ENCODE measurements around the gene RECQL. TPM values are rescaled to one million over a fixed set of nuclear protein-coding genes. Genes with fewer than 3 reads are reported as not detected.

RECQL gene
- total and polyA plus RNA-seq, 9 of the 15 experiments (the other 6 are each of a cell fraction or from before 2014, with no cell fraction given), result 22.2 to 44.7 (median 28.5) TPM

Other genes with a start within 250 kb of the RECQL start
- gene SLCO1A2, start 166.7 kb downstream of the RECQL start, total RNA-seq (2014; rRNA removed), result 1.3 and 2.0 TPM in 2 replicates
- 3.0 and 3.6 TPM in 2 replicates for gene SLCO1A2, start 166.7 kb downstream of the RECQL start, total RNA-seq (2014; rRNA removed; fragmentation: Illumina TruSeq; extraction: Trizol)
- 2.1 and 2.5 TPM in 2 replicates for gene SLCO1A2, start 166.7 kb downstream of the RECQL start, total RNA-seq (2015; rRNA removed; fragmentation: Illumina TruSeq; extraction: Trizol)
- gene SLCO1A2, start 166.7 kb downstream of the RECQL start, total RNA-seq (2021), result 2.6 and 3.7 TPM in 2 replicates
- gene SLCO1A2, start 166.7 kb downstream of the RECQL start, polyA plus RNA-seq (2011; rRNA removed), result 4.1 and 4.2 TPM in 2 replicates
- gene SLCO1A2, start 166.7 kb downstream of the RECQL start, polyA plus RNA-seq (2014; fragmentation: Illumina TruSeq; extraction: Trizol), result 1.3 and 1.9 TPM in 2 replicates
- 1 to 10 TPM; 3.3 to 4.4 TPM for gene SLCO1A2, start 166.7 kb downstream of the RECQL start, polyA plus RNA-seq (2014; fragmentation: Nextera tagmentation; extraction: Ambion mirVana)
- gene SLCO1A2, start 166.7 kb downstream of the RECQL start, polyA plus RNA-seq (2014; rRNA removed), result 1.2 and 1.9 TPM in 2 replicates
- gene IAPP, start 128.7 kb downstream of the RECQL start, total RNA-seq (2014; rRNA removed), result not detected in 2 replicates
- not detected in 2 replicates for gene IAPP, start 128.7 kb downstream of the RECQL start, total RNA-seq (2014; rRNA removed; fragmentation: Illumina TruSeq; extraction: Trizol)
- gene IAPP, start 128.7 kb downstream of the RECQL start, total RNA-seq (2015; rRNA removed; fragmentation: Illumina TruSeq; extraction: Trizol), result not detected in 2 replicates
- gene IAPP, start 128.7 kb downstream of the RECQL start, total RNA-seq (2021), result not detected in 2 replicates
- gene IAPP, start 128.7 kb downstream of the RECQL start, polyA plus RNA-seq (2011; rRNA removed), result not detected in 2 replicates
- gene IAPP, start 128.7 kb downstream of the RECQL start, polyA plus RNA-seq (2014; fragmentation: Illumina TruSeq; extraction: Trizol), result not detected in 2 replicates
- gene IAPP, start 128.7 kb downstream of the RECQL start, polyA plus RNA-seq (2014; fragmentation: Nextera tagmentation; extraction: Ambion mirVana), result not detected
- gene IAPP, start 128.7 kb downstream of the RECQL start, polyA plus RNA-seq (2014; rRNA removed), result not detected in 2 replicates
- gene PYROXD1, start 64.0 kb downstream of the RECQL start, total RNA-seq (2014; rRNA removed), result 3.5 and 4.0 TPM in 2 replicates
- 7.9 and 8.3 TPM in 2 replicates for gene PYROXD1, start 64.0 kb downstream of the RECQL start, total RNA-seq (2014; rRNA removed; fragmentation: Illumina TruSeq; extraction: Trizol)
- gene PYROXD1, start 64.0 kb downstream of the RECQL start, total RNA-seq (2015; rRNA removed; fragmentation: Illumina TruSeq; extraction: Trizol), result 4.4 and 5.0 TPM in 2 replicates
- 9.0 and 9.3 TPM in 2 replicates for gene PYROXD1, start 64.0 kb downstream of the RECQL start, total RNA-seq (2021)
- gene PYROXD1, start 64.0 kb downstream of the RECQL start, polyA plus RNA-seq (2011; rRNA removed), result 7.4 and 8.2 TPM in 2 replicates
- gene PYROXD1, start 64.0 kb downstream of the RECQL start, polyA plus RNA-seq (2014; fragmentation: Illumina TruSeq; extraction: Trizol), result 6.1 and 6.8 TPM in 2 replicates
- gene PYROXD1, start 64.0 kb downstream of the RECQL start, polyA plus RNA-seq (2014; fragmentation: Nextera tagmentation; extraction: Ambion mirVana), result 1 to 10 TPM; 4.7 to 5.8 TPM
- 5.7 and 6.0 TPM in 2 replicates for gene PYROXD1, start 64.0 kb downstream of the RECQL start, polyA plus RNA-seq (2014; rRNA removed)
- 9.4 and 10.1 TPM in 2 replicates for gene GOLT1B, start 154 bp upstream of the RECQL start, total RNA-seq (2014; rRNA removed)
- 31.5 and 35.8 TPM in 2 replicates for gene GOLT1B, start 154 bp upstream of the RECQL start, total RNA-seq (2014; rRNA removed; fragmentation: Illumina TruSeq; extraction: Trizol)
- 24.9 and 27.7 TPM in 2 replicates for gene GOLT1B, start 154 bp upstream of the RECQL start, total RNA-seq (2015; rRNA removed; fragmentation: Illumina TruSeq; extraction: Trizol)
- 20.1 and 24.5 TPM in 2 replicates for gene GOLT1B, start 154 bp upstream of the RECQL start, total RNA-seq (2021)
- 25.4 and 26.3 TPM in 2 replicates for gene GOLT1B, start 154 bp upstream of the RECQL start, polyA plus RNA-seq (2011; rRNA removed)
- gene GOLT1B, start 154 bp upstream of the RECQL start, polyA plus RNA-seq (2014; fragmentation: Illumina TruSeq; extraction: Trizol), result 22.8 and 26.7 TPM in 2 replicates
- gene GOLT1B, start 154 bp upstream of the RECQL start, polyA plus RNA-seq (2014; fragmentation: Nextera tagmentation; extraction: Ambion mirVana), result 10 to 100 TPM; 46.5 to 66.1 TPM
- 16.4 and 20.3 TPM in 2 replicates for gene GOLT1B, start 154 bp upstream of the RECQL start, polyA plus RNA-seq (2014; rRNA removed)
- 0.23 TPM in 1 of 2 replicates, not detected in the other for gene SPX, start 24.7 kb upstream of the RECQL start, total RNA-seq (2014; rRNA removed)
- 0.11 and 0.13 TPM in 2 replicates for gene SPX, start 24.7 kb upstream of the RECQL start, total RNA-seq (2014; rRNA removed; fragmentation: Illumina TruSeq; extraction: Trizol)
- gene SPX, start 24.7 kb upstream of the RECQL start, total RNA-seq (2015; rRNA removed; fragmentation: Illumina TruSeq; extraction: Trizol), result 0.11 and 0.40 TPM in 2 replicates
- gene SPX, start 24.7 kb upstream of the RECQL start, total RNA-seq (2021), result 0.11 TPM in 2 replicates
- gene SPX, start 24.7 kb upstream of the RECQL start, polyA plus RNA-seq (2011; rRNA removed), result 0.05 and 0.14 TPM in 2 replicates
- gene SPX, start 24.7 kb upstream of the RECQL start, polyA plus RNA-seq (2014; fragmentation: Illumina TruSeq; extraction: Trizol), result 0.06 TPM in 1 of 2 replicates, not detected in the other
- under 1 TPM; 0.10 to 0.21 TPM for gene SPX, start 24.7 kb upstream of the RECQL start, polyA plus RNA-seq (2014; fragmentation: Nextera tagmentation; extraction: Ambion mirVana)
- gene SPX, start 24.7 kb upstream of the RECQL start, polyA plus RNA-seq (2014; rRNA removed), result 0.16 TPM in 1 of 2 replicates, not detected in the other
- not detected in 2 replicates for gene GYS2, start 103.2 kb upstream of the RECQL start, total RNA-seq (2014; rRNA removed)
- gene GYS2, start 103.2 kb upstream of the RECQL start, total RNA-seq (2014; rRNA removed; fragmentation: Illumina TruSeq; extraction: Trizol), result not detected in 2 replicates
- not detected in 2 replicates for gene GYS2, start 103.2 kb upstream of the RECQL start, total RNA-seq (2015; rRNA removed; fragmentation: Illumina TruSeq; extraction: Trizol)
- gene GYS2, start 103.2 kb upstream of the RECQL start, total RNA-seq (2021), result not detected in 2 replicates
- gene GYS2, start 103.2 kb upstream of the RECQL start, polyA plus RNA-seq (2011; rRNA removed), result not detected in 2 replicates
- gene GYS2, start 103.2 kb upstream of the RECQL start, polyA plus RNA-seq (2014; fragmentation: Illumina TruSeq; extraction: Trizol), result not detected in 2 replicates
- not detected for gene GYS2, start 103.2 kb upstream of the RECQL start, polyA plus RNA-seq (2014; fragmentation: Nextera tagmentation; extraction: Ambion mirVana)
- gene GYS2, start 103.2 kb upstream of the RECQL start, polyA plus RNA-seq (2014; rRNA removed), result not detected in 2 replicates
- 710 and 743 TPM in 2 replicates for gene LDHB, start 156.2 kb upstream of the RECQL start, total RNA-seq (2014; rRNA removed)
- 1,339 and 1,452 TPM in 2 replicates for gene LDHB, start 156.2 kb upstream of the RECQL start, total RNA-seq (2014; rRNA removed; fragmentation: Illumina TruSeq; extraction: Trizol)
- gene LDHB, start 156.2 kb upstream of the RECQL start, total RNA-seq (2015; rRNA removed; fragmentation: Illumina TruSeq; extraction: Trizol), result 871 and 888 TPM in 2 replicates
- gene LDHB, start 156.2 kb upstream of the RECQL start, total RNA-seq (2021), result 919 and 939 TPM in 2 replicates
- gene LDHB, start 156.2 kb upstream of the RECQL start, polyA plus RNA-seq (2011; rRNA removed), result 993 and 1,477 TPM in 2 replicates
- gene LDHB, start 156.2 kb upstream of the RECQL start, polyA plus RNA-seq (2014; fragmentation: Illumina TruSeq; extraction: Trizol), result 968 and 1,051 TPM in 2 replicates
- 1,000 to 10,000 TPM; 2,666 to 2,680 TPM for gene LDHB, start 156.2 kb upstream of the RECQL start, polyA plus RNA-seq (2014; fragmentation: Nextera tagmentation; extraction: Ambion mirVana)
- 875 and 947 TPM in 2 replicates for gene LDHB, start 156.2 kb upstream of the RECQL start, polyA plus RNA-seq (2014; rRNA removed)